Body of pancreas (tissue), 4 donors: Measurements from ENCODE around the gene MAD2L2. TPM values are rescaled to one million over a fixed set of nuclear protein-coding genes. Genes with fewer than 3 reads are reported as not detected.

Experiments
- ATAC-seq: fragments of 150-250 bp; one replicate; pipeline ENCODE4 v1.9.1; 2016
- DNase-seq, 4 donors: peaks; one replicate each; pipeline ENCODE4 v3.0.0-alpha.2; 2019
- H3K27ac ChIP-seq, 4 donors: fragments of 200-600 bp; sonication (generic); 1 replicate in 3 of 4; 2 replicates in 1 of 4; pipeline versions ENCODE4 v1.5.1 to v1.6.1; 2016 to 2019; ENCODE audit warnings: mild to moderate bottlenecking in 1 of 4, mixed read lengths in 1 of 4, moderate library complexity in 1 of 4
- H3K27me3 ChIP-seq, 2 donors: fragments of 200-600 bp; sonication (generic); one replicate each; pipeline ENCODE4 v1.6.0; 2016; ENCODE audit warnings: mild to moderate bottlenecking in 1 of 2
- H3K36me3 ChIP-seq, 2 donors: fragments of 200-600 bp; sonication (generic); replicated peaks in 1 of 2; 2 replicates each; pipeline ENCODE4 v1.5.1; 2016; ENCODE audit warnings: low read depth in 2 of 2; ENCODE audit not compliant: insufficient read depth in 1 of 2
- H3K4me1 ChIP-seq: fragments of 200-600 bp; sonication (generic); one replicate; pipeline ENCODE4 v1.6.0; 2016
- H3K4me3 ChIP-seq, 2 donors: fragments of 200-600 bp; sonication (generic); 1 replicate in 1 of 2; 2 replicates in 1 of 2; pipeline ENCODE4 v1.5.1; 2016 to 2019
- H3K9me3 ChIP-seq, 3 donors: fragments of 200-600 bp; sonication (generic); 1 replicate in 2 of 3; 2 replicates in 1 of 3; pipeline ENCODE4 v1.5.1; 2016
- CTCF ChIP-seq, 7 experiments: fragments of 450-650 bp in 4 of 7; fragments of 200-600 bp in 3 of 7; sonication (generic) in 3 of 7; IDR thresholded peaks; one replicate each; pipeline ENCODE4 v1.5.1; 2016 to 2019; ENCODE audit warnings: antibody characterized with exemption in 7 of 7
- POLR2A ChIP-seq, 3 donors: fragments of 450-650 bp; IDR thresholded peaks; one replicate each; pipeline ENCODE4 v1.6.1; 2016; ENCODE audit warnings: antibody characterized with exemption in 3 of 3, mild to moderate bottlenecking in 2 of 3
- WGBS, 2 donors: methylation state at CpG; one replicate each; pipeline ENCODE4 v1.1.5; 2017; 5-methylcytosine and 5-hydroxymethylcytosine counted together
- intact Hi-C: fragments of 100-400 bp; cut with DNase I; formaldehyde crosslinking; loops from one replicate; pipeline ENCODE4 v1.15.1; 2023
- total RNA-seq, 2 donors: library from RNA; depleted of rRNA; stranded (reverse); fragments of >200 nt; gene quantifications; one replicate each; pipeline ENCODE4 v1.1.0, GENCODE V29; 2016

The MAD2L2 gene
- total RNA-seq, 2 donors from 2014 or later: 6.9 to 31.6 TPM

- no peaks in the 10 kb centered on the region for H3K27me3 ChIP-seq
- ATAC-seq: peak; percentile 83
- WGBS, 2 donors: 19 to 36% methylated on average over 13 to 17 of the region's 17 CpGs
- DNase-seq: peak; percentile 77 to 90 (median 86)
- H3K9me3 ChIP-seq: no peaks in the 10 kb centered on the region
- H3K4me3 ChIP-seq: no peak overlapping the region
- intact Hi-C loops: no loop called here
- peak in 2 of 7 experiments; percentile 3 to 13 for TF ChIP-seq CTCF (IDR thresholded peaks at IDR 0.05)
- TF ChIP-seq POLR2A (IDR thresholded peaks at IDR 0.05): no peak
- peaks cover 10% of the 10 kb centered on the region for H3K4me1 ChIP-seq
- no peak overlapping the region for H3K27ac ChIP-seq
- no peaks in the 10 kb centered on the region for H3K36me3 ChIP-seq
Measured at GRCh38 chr1:11707621-11708276, 26.8 kb upstream of the MAD2L2 start.

- DNase-seq (no peak), ATAC-seq (no peak)
- Histone ChIP-seq H3K27me3 (peaks cover 0 to 5% of the 10 kb centered on the region in 2 donors), H3K4me3 (no peak overlapping the region), H3K9me3 (no peaks in the 10 kb centered on the region), H3K36me3 (no peaks in the 10 kb centered on the region), H3K4me1 (peaks cover 10% of the 10 kb centered on the region), H3K27ac (no peak overlapping the region)
- TF ChIP-seq CTCF (IDR thresholded peaks at IDR 0.05): no peak
- no peak for TF ChIP-seq POLR2A (IDR thresholded peaks at IDR 0.05)
- intact Hi-C loops: no loop called here
- WGBS, 2 donors: 77 to 92% methylated on average over 8 to 14 of the region's 14 CpGs
Measured at GRCh38 chr1:11706292-11706691, 25.3 kb upstream of the MAD2L2 start.

GRCh38 chr1:11705596-11705995, 24.6 kb upstream of the MAD2L2 start:
- H3K4me3 ChIP-seq: no peak overlapping the region
- peaks cover 10% of the 10 kb centered on the region for H3K4me1 ChIP-seq
- no peak overlapping the region for H3K27ac ChIP-seq
- ATAC-seq (no peak), DNase-seq (no peak)
- peaks cover 0 to 6% of the 10 kb centered on the region in 2 donors for H3K27me3 ChIP-seq
- 81 to 85% methylated on average over 9 of the region's 9 CpGs for WGBS, 2 donors
- no peak for TF ChIP-seq POLR2A (IDR thresholded peaks at IDR 0.05)
- TF ChIP-seq CTCF (IDR thresholded peaks at IDR 0.05): no peak
- no peaks in the 10 kb centered on the region for H3K9me3 ChIP-seq
- no peaks in the 10 kb centered on the region for H3K36me3 ChIP-seq
- intact Hi-C loops: no loop called here

- intact Hi-C loops: no loop called here
- TF ChIP-seq CTCF (IDR thresholded peaks at IDR 0.05) (no peak), POLR2A (IDR thresholded peaks at IDR 0.05) (no peak)
- DNase-seq: no peak
- H3K4me3 ChIP-seq: no peak overlapping the region
- H3K36me3 ChIP-seq: no peaks in the 10 kb centered on the region
- no peaks in the 10 kb centered on the region for H3K9me3 ChIP-seq
- H3K27ac ChIP-seq: no peak overlapping the region
- 55 to 67% methylated on average over 15 to 22 of the region's 22 CpGs for WGBS, 2 donors
- peaks cover 0 to 6% of the 10 kb centered on the region in 2 donors for H3K27me3 ChIP-seq
- H3K4me1 ChIP-seq: peaks cover 10% of the 10 kb centered on the region
- no peak for ATAC-seq
Measured at GRCh38 chr1:11704691-11705475, 23.9 kb upstream of the MAD2L2 start.
